AG09319 (cell line): ENCODE measurements around the gene DNAJB12.

Experiments
- DNase-seq: peaks from one replicate; pipeline ENCODE4 v3.0.0-alpha.2; 2010; ENCODE audit warnings: low read depth; ENCODE audit errors: extremely low read depth
- CTCF ChIP-seq: IDR thresholded peaks from 2 replicates; pipeline ENCODE4 v1.5.1; 2011; ENCODE audit warnings: low read depth, mild to moderate bottlenecking, inconsistent platforms, low read length, moderate library complexity

Gene DNAJB12

GRCh38 chr10:72316748-72317435, 37.8 kb downstream of the DNAJB12 start:
- no peak for DNase-seq
- no peak for TF ChIP-seq CTCF

- DNase-seq, result no peak
- no peak for TF ChIP-seq CTCF
These were observed 38.4 kb downstream of the DNAJB12 start for GRCh38 chr10:72316386-72316700.

- TF ChIP-seq CTCF, result no peak
- DNase-seq, result peak; percentile 92
These were observed 38.9 kb downstream of the DNAJB12 start for GRCh38 chr10:72315611-72316385.

GRCh38 chr10:72315054-72315453, 39.7 kb downstream of the DNAJB12 start:
- no peak for TF ChIP-seq CTCF
- no peak for DNase-seq

GRCh38 chr10:72314263-72314662, 40.5 kb downstream of the DNAJB12 start:
- DNase-seq, result no peak
- TF ChIP-seq CTCF, result no peak

GRCh38 chr10:72312865-72313391, 41.8 kb downstream of the DNAJB12 start:
- DNase-seq, result no peak
- no peak for TF ChIP-seq CTCF

- TF ChIP-seq CTCF, result no peak
- no peak for DNase-seq
These were observed 43.1 kb downstream of the DNAJB12 start for GRCh38 chr10:72311667-72312066.
